ENCODE measurements around the gene IGF2BP1. TPM values are rescaled to one million over a fixed set of nuclear protein-coding genes. Genes with fewer than 3 reads are reported as not detected.
"Not testable (repeated sequence)": the region's sequence is repeated elsewhere in the genome, so short reads cannot be mapped to it uniquely, and the experiment has no call there.

The IGF2BP1 gene
- total RNA-seq, 1 donor from 2014 or later: 0.45 TPM

- no peak for DNase-seq (ENCODE audit: low read depth)
Observed at GRCh38 chr17:48995974-48996721, 1.0 kb upstream of the IGF2BP1 start.

DNA sequence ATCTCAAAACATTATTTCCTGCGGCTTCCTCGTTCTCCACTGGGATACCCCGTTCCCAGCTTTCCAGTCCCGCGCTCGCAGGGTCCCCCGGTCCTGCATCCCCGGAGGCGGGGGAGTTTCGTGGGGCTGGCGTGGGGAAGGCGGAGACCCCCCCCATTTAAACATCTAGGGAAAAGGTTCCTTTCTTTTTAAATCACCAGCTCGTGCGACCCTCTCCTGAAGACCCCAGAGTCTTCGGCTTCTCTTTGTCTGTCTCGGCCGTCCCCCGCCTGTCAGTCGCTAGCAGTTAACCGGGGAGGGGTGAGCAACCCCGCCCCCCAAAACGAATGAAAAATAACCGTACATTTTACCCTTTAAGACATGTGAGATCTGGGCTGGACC lies 473 bp upstream of the IGF2BP1 start:
- DNase-seq (ENCODE audit: low read depth): no peak

DNA sequence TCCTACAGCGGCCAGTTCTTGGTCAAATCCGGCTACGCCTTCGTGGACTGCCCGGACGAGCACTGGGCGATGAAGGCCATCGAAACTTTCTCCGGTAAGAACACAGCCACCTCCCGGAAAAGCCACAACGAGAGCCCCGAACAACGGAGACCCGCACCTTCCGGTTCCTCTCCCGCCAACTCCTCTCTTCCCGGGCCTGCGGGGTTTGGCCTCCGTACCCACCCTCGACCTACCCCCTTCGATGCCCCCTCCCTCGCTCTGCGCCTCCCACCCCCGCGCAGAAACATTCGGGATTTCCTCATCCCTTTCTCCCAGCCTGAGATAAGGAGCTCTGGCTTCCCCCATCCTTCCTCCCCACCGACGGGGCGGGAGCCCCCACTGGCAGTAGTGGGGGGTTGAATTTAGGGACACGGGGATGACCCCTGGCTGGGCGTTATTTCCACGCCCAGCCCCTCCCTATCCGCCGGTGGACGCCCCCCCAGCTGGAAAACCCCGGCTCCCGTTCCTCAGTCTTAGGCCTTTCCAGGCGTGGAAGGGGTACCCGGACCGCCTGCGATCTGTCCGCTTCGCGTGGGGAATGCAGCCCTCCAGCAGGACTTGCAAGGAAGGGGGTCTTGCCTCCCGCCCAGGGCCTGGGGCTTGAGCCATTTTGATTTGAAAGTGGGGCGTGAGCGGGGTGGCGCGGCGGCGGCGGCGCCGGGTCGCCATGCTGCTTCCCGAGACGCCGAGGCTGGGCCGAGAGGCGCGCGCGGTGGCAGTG lies 822 bp downstream of the IGF2BP1 start:
- DNase-seq (ENCODE audit: low read depth): no peak

DNA sequence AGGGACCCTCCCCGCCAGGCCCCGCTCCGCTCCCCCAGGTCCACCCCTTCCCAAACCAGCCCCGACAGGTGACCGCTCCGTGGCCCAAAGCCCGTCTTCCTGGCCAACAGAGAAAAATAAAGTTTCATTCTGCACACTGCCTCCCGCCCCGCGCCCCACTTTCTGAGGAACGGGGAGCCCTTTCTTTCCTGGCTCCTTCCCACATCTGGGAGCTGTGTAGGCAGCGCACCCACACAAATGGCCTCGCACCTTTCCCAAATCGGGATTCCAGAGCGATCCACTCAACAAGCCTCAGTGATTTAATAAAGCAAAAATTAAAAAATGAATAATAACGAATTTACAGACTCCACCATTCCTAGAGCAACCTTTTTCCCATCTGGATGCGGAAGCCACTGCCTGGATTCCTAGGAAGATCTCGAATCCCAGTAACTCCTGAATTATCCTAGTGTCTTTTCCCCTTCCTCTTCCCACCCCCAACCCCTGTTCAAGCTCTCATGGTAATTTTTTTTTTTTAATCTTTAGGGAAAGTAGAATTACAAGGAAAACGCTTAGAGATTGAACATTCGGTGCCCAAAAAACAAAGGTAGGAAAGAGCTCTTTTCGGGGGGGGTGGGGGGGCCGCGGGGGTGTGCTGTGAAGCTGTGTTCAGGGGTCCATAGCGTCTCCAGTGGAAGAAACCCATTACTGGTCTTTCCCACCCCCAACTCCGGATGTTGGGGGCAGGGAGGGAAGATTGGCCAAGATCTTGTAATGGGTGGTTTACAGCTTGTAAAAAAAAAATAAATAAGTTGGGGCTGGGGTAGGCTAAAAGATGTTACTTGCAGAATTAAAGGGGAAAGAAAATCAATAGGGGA lies 1.6 kb downstream of the IGF2BP1 start:
- DNase-seq (ENCODE audit: low read depth): no peak

- no peak for DNase-seq (ENCODE audit: low read depth)
Observed at GRCh38 chr17:49000943-49001342, 3.8 kb downstream of the IGF2BP1 start.

GRCh38 chr17:49001671-49002070 lies 4.5 kb downstream of the IGF2BP1 start:
- DNase-seq (ENCODE audit: low read depth): no peak

DNA sequence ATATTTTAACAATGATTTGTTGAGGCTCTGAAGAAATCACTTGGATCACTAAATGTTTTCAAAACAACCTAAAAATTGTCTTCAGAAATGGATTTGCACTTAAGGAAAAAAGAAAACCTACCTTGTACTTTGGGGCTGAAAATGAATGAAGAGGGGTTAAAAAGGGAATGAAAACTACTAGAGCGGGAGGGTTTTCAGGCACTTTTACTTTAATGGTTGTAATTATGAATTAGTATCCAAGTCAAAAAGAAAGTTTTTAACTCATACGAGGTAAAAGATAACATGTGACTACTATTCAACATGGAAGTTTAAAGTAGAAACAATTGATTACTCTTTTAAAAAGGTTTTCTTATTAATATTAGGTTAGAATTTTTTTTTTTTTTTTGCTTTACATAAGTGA lies 5.1 kb downstream of the IGF2BP1 start:
- no peak for DNase-seq (ENCODE audit: low read depth)

DNA sequence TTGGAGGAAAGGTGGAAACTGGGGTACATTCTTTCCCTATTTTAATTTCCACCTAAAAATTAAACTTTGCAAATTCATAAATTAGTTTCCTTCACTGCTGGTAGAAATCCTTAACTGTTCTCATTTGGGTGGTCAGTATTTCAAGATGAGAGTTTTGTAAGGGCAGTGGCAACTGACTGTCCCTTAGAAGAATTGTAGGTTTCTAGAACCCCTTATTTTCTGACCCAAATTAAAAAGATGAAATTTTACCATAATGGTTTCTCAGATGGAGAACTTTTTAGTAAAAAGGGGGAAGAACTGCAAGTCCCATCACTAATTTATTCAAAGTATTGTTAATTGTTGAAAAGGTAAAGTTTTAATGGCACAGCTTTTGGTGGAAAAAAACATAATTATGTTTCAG lies 5.6 kb downstream of the IGF2BP1 start:
- DNase-seq (ENCODE audit: low read depth): no peak

DNA sequence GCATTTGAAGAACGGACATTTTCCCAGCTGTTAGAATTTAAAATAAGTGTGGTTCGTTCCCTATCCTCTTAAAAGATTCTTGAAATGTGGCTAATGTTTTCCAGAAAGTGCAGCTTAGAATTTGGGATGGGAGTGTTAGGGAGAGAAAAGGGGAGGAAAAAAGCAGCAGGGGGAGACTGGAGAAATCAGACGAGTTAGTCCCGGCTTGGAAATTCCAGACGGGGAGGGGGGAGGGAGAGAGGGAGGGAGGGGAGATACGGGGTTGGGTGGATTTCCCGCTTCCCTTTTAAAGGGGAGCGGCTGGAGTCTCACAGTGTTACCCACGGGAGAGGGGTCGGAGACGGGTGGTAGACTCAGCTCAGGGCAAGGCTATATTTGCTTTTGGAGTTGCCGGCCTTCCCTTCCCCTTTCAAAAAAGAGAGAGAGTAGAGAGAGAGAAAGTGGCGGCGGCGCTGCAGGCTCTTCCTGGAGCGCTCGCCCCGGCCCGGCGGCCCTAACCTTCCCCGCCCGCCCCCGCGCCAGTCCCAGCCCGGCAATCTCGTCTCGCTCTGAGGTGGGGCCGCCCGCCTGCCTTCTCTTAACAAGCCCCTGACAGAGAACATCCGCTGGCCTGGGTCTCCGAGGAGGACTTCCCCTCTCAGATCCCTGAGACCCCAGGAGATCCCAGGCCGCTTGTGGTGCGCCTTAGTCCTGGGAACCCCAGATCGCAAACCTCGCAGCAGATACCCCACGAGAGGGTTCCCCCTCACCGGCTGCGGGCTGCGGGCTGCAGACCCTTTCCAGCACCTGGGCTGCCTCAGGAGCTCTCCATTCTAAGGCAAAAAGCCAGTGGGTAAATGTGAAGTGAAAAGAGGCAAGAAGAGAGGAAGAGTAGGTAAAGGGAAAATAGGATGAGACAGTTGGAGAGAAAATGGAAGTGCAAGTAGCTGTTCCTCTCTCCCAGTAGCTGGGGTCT lies 6.6 kb downstream of the IGF2BP1 start:
- DNase-seq (ENCODE audit: low read depth): no peak

DNA sequence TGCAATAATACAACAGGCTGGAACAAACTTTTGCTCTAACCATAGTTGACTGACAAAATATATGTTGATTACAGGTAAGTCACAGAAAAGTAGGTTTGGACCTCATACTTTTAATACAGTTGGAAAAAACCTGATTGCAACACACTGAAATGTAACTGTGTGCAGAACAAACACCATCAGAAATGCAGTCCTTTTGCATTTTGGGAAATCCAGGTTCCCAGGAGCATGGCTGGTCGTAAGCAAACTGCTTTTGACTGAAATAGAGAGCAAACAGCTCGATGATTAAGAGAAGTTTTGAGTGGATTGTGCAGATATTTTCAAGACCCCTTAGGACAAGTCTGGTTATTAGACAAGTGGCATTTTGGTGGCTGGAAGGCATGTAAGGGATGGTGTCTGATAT lies 8.0 kb downstream of the IGF2BP1 start:
- DNase-seq (ENCODE audit: low read depth): no peak

DNA sequence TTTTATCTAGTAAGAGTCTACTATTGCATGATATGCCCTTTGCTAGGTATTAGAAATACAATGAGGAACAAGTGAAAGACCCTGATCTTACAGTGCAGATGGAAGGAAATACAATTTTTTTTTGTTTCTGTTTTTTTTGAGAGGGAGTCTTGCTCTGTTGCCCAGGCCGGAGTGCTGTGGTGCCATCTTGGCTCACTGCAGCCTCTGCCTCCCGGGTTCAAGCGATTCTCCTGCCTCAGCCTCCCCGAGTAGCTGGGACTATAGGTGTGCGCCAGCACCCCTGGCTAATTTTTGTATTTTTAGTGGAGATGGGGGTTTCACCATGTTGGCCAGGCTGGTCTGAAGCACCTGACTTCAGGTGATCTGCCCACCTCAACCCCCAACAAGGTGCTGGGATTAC lies 11.7 kb downstream of the IGF2BP1 start:
- not testable (repeated sequence) for DNase-seq (ENCODE audit: low read depth)

DNA sequence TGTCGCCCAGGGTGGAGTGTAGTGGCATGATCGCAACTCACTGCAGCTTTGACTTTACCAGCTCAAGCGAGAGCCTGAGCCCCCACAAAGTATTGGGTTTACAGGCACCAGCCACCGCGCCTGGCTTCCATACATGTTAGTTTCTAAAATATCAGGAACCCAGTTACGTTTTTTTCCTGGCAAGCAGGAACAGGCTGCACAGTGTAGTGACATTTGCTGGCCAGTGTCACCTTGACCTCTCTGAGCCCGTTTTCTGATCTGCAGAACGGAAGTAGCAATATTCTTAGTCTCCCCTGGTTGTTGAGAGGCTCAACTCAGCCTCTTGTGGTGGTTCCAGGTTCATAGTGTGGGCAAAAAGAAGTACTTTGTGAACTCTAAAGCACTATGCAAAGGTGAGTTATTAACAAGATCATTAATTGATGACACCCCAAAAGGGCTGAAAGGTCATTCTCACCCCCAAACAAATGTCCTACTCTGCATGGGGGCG lies 15.6 kb downstream of the IGF2BP1 start:
- DNase-seq (ENCODE audit: low read depth): no peak

- DNase-seq (ENCODE audit: low read depth): no peak
Observed at GRCh38 chr17:49013311-49014213, 16.4 kb downstream of the IGF2BP1 start.

- DNase-seq (ENCODE audit: low read depth): no peak
Observed at GRCh38 chr17:49015179-49015923, 18.2 kb downstream of the IGF2BP1 start.

- no peak for DNase-seq (ENCODE audit: low read depth)
Observed at GRCh38 chr17:49015924-49016774, 19.0 kb downstream of the IGF2BP1 start.

DNA sequence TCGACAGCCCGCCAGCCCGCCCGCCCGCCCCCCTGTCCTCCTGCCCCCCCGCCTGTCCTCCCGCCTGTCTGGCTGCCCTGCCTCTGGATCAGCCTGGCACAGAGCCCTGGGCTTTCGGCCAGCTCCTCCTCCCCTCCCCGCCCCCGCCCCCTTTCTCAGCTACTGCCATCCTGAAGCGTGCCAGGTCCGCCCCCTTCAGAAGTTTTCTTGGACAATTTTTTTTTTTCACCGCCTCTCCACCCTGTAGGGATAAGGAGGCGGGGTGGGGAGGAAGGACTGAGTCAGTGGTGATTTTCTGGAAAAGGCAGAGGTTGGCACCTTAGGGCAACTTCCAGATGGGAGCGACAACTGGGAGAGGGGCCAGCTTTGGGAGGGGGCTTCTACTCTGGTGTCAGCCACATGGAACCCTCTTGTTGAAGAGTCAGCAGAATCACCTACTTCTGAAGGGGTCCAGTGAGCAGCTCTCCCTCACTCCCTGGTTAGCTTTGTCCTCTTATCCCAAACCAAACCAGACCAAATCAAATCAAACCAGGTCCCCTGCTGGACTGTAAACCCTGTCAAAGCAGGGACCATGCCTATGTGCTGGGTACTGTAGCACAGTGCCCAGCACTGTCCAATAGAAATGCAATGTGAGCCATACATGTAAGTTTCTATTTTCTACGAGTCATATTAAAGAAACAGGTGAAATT lies 19.7 kb downstream of the IGF2BP1 start:
- peak; percentile 86 for DNase-seq (ENCODE audit: low read depth)

DNA sequence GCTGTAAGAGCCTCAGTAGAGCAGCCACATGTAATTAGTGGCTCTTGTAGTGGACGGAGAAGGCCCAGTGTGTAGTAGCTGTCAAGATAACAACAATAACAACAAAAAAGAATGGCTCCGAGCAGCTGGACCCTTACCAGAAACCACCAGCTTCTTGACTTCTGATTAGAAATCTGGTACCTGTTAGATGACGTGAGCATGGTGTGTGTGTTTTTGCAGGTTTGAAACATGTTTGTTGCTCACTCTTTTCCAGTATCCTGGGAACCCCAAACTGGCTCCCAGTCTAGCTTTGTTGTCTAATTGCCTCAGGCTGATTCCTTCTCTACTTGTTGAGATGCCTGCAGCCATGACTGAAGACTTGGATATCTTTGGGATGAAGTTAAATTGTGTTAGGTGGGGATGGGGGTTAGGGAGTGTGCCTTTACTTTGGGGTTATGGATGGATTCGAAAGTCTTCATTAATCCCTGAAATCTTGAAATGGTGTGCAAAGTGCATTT lies 21.0 kb downstream of the IGF2BP1 start:
- DNase-seq (ENCODE audit: low read depth): no peak

- DNase-seq (ENCODE audit: low read depth): no peak
Observed at GRCh38 chr17:49018748-49019147, 21.6 kb downstream of the IGF2BP1 start.
